Fibroblast of skin of right biceps (primary cell): Measurements from ENCODE around the gene IFNA8.
"Not testable (repeated sequence)": the region's sequence is repeated elsewhere in the genome, so short reads cannot be mapped to it uniquely, and the experiment has no call there.

Experiments used
- DNase-seq: peaks from one replicate; pipeline ENCODE4 v3.0.0-alpha.2; 2013

IFNA8 gene

GRCh38 chr9:21408817-21409216, at the start of gene IFNA8:
Gene IFNA8 (plus strand): TSS chr9:21409117. CDS start chr9:21409177, 60 bp downstream.
- no peak for DNase-seq

DNA sequence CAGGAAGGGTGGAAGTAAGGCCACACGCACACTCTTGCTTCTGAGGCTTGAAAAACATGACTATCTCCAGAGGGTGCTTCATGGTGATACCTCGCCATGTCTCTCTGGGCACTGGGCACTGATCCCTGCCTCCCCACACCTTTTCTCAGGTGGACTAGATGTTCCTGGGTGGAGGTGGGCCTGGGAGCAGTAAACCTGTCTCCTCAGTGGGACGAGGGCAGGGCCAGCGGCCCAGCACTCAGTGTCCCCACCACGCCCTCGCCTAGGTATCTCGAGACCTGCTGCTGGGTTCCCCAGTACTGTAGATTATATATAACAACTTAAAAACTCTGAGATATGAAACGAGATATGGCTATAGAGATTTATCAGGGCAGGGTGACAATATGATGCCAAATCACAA, 46.6 kb upstream of the IFNA8 start:
- DNase-seq: no peak

DNA sequence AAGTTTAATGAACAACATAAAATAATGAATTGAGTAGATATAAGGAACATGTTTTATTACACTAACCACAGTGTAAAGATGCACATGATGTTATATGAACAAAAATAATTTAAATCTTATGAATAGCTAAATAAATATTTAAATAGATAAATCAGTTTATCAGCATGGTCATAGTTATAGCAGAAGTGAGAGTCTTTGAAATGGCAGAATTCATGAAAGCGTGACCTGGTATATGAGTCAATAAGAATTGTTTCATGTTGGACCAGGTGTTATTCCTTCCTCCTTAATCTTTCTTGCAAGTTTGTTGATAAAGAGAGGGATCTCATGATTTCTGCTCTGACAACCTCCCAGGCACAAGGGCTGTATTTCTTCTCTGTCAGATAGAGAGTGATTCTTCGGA, 41.7 kb upstream of the IFNA8 start:
- DNase-seq: not testable (repeated sequence)

DNA sequence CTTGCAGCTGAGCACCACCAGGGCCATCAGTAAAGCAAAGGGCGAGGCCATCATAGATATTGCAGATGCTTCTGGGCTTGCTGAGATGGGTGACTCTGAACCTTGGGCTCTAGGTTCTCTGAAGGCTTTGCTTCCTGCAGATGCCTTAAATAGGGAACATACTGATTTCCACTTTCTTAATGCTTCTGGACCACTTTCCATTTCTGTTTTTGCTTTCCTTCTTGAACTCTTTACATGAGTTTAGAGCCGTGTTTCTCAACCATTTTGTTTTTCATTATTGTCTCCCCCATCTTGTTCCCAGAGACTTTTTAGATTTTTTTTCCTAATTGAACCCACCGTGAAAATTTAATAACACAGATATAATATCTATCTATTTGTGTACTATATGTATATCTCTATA, 41.0 kb upstream of the IFNA8 start, which contains the start of gene IFNA13:
Gene IFNA13 (minus strand): TSS at position 101 of the 400 bp plus-strand sequence. CDS start 47 bp downstream, at position 54.
- no peak for DNase-seq

DNA sequence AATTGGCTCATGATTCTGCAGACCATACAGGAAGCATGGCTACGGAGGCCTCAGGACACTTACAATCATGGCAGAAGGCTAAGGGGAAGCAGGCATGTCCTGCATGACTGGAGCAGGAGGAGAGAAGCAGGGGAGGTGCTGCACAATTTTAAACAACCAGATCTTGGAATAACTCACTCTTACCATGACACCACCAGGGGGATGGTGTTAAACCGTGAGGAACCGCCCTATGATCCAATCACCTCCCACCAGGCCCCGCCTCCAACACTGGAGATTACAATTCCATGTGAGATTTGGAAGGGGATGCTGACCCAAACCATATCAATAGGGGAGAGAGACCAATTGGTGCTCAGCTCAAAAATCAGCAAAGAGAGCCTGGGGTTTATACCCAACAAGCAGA, 37.5 kb upstream of the IFNA8 start:
- DNase-seq: not testable (repeated sequence)

DNA sequence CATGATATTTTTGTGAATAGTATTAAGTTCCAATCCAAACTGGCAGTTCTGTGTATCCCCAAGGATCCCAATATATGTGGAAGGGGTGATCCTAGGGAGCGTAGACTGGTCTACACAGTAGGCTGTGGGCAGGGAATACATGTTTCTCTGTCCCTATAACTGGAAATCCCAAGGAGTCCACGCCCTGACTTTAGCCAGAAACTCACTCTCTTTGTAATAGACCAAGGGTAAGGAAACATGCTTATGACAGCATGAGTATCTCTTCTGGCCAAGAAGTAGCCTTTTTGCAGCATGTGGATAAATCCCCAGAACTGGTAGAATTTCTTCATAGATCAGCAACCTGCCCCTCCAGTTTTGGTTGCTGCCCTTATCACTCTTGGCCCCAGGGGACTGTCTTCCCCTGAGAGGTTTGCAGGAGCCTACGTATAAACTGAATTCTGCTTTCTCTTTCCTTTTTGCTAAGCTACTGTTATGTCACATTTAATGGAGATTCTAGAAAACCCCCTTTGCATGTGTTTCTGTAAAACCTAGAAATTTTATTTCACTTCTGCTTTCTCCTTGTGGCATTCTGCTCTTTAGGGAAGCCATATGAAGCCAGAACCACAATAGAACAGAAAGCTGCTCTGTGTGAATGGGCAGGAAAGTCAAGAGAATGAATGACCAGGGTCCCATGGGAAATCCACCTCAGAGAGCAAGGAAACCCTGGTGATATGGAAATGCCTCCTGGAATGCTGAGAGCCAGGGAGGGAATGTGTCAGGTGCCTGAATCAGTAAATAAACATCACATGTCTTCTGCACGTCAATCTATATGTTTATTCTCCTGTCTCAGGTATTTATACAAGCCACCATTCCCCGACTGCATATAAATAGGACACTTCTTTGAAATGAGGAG, 27.2 kb upstream of the IFNA8 start:
- DNase-seq: no peak

GRCh38 chr9:21383627-21384026, 25.3 kb upstream of the IFNA8 start:
- DNase-seq: no peak

DNA sequence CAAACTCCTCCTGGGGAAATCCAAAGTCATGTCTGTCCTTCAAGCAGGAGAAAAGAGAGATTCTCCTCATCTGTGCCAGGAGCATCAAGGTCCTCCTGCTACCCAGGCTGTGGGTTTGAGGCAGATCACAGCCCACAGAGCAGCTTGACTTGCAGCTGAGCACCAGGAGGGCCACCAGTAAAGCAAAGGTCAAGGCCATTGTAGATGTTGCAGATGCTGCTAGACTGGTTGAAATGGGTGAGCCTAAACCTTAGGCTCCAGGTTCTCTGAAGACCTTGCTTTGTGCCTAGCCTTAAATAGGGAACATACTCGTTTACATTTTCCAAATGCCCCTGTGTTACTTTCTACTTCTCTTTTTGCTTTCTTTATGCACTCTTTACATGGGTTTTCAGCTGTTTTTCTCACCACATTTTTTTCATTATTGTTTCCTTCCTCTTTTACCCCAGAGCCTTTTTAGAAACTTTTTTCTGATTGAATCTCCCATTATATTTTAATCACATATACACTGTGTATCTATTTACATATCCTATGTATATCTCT, 23.7 kb upstream of the IFNA8 start, which contains the start of gene IFNA2:
Gene IFNA2 (minus strand): TSS at position 268 of the 540 bp plus-strand sequence. CDS start 69 bp downstream, at position 199.
- DNase-seq: no peak

- DNase-seq: peak; percentile 8
Observed at GRCh38 chr9:21392270-21392669, 16.6 kb upstream of the IFNA8 start.

- peak; percentile 18 for DNase-seq
Observed at GRCh38 chr9:21395778-21396717, 12.9 kb upstream of the IFNA8 start.

DNA sequence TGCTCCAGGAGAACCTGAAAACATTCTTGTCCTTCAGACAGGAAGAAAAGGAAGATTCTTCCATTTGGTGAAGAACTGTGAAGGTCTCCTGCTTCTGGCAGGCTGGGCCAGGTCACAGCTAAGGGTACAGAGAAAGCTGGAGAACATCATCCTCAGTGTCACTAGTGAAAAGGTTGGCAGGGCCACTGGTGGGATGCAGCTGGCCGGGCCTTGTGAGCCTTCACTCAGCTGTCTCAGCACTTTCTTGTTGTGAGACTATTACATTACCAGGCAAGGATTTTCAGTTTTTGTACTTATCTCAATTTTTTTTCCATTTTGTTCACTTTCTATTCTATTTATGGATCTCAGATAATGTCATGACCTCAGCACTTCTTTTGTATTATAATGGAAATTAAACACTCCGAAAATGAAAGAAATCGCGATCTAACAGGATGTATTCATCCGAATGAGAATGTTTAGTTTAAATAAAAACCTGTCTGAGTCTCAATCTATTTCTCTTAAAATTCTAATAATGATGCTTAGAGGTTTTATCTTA, 9.9 kb upstream of the IFNA8 start:
- no peak for DNase-seq

DNA sequence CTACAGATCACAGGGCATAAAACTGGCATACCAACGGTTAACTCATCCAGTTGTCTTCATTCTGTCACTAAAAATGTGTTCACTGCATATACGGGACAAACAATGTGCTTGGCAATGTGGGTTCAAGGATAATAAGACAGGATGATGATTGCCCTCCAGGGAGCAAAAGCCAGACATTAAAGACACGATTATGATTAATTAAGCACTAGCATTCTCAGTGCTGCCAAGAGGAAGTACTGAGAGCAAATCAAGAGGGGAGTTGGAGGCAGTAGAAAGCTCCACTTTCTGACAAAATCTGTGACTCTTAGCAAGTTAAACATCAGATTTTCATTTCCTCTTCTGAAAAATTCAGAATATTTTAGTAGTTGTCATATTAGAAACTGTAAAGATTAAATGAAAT, 9.0 kb upstream of the IFNA8 start:
- DNase-seq: no peak

DNA sequence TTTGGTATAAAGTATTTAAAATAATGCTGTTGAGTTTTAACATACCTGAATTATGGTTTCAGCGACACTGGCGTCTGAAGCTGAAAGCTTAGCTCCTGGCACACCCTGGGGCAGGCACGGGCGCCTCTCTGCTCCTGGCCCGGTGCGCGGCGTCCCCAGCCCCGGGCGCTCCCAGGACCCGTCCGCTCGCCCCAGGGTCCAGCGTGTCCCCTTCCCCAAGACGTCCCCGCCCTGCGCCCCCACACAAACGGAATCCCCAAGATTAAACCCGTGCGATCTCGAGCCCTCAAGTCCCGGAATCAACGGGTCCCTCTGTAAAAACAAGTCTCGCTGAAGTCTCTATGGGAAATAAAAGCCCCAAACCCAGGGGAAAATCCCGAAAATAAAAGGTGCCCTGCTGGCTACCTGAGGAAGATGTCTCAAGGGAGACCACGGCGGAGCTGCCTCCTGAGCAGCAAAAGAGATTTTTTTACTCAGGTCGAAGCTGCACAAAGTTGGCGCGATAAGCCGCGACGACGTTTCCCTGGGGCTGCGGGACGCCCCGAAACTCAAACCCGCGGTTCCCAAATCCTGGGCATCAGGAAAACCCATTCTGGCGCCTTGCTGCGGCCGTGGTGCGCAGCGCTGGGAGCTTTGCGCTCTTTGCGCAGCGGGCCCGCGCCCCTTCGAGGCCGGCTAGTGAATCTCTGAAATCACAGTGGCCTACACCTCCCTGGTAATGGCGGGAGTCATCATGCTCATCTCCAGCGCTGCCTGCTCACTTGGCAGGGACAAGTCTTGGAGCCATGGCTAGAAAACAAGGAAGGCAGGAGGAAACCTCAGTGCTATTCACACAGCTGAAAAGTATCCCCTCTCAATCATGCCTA, 6.3 kb upstream of the IFNA8 start:
- DNase-seq: peak; percentile 24

DNA sequence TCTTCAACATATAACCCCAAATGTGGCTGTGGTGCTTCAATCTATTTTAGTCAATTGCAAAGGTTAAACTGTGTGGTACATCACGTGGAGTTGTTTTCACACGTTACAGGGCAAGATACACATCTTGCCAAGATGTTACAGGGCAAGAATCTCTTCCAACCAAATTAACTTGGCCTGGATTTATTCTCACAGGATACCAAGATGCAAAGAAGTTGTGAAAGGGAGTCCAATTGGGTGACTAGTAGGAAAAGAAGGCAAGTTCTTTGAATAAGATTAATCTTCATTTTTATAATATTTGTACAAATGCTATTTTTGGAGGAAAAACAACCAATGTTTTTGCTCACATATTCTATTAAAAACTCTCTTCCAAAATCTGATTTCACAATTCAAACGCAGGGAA, 4.8 kb upstream of the IFNA8 start:
- DNase-seq: no peak

DNA sequence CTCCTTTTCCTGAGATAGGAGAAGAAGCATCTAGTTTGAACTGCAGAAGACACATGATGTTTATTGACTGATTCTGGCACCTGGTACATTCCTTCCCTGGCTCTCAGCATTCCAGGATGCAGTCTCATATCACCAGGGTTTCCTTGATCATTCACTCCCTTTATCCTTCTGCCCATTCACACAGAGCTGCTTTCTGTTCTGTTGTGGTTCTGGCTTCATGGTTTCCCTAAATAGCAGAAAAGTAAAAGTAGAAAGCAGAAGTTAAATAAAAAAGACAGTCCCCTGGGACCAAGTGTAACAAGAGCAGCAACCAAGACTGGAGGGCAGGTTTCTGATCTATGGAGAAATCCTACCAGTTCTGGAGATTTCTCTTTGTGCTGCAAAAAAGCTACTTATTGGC, 3.2 kb downstream of the IFNA8 start:
- DNase-seq: no peak

GRCh38 chr9:21413151-21413550, 4.2 kb downstream of the IFNA8 start:
- no peak for DNase-seq

GRCh38 chr9:21413624-21414023, 4.7 kb downstream of the IFNA8 start:
- no peak for DNase-seq

- no peak for DNase-seq
Observed at GRCh38 chr9:21414220-21414940, 5.5 kb downstream of the IFNA8 start.

DNA sequence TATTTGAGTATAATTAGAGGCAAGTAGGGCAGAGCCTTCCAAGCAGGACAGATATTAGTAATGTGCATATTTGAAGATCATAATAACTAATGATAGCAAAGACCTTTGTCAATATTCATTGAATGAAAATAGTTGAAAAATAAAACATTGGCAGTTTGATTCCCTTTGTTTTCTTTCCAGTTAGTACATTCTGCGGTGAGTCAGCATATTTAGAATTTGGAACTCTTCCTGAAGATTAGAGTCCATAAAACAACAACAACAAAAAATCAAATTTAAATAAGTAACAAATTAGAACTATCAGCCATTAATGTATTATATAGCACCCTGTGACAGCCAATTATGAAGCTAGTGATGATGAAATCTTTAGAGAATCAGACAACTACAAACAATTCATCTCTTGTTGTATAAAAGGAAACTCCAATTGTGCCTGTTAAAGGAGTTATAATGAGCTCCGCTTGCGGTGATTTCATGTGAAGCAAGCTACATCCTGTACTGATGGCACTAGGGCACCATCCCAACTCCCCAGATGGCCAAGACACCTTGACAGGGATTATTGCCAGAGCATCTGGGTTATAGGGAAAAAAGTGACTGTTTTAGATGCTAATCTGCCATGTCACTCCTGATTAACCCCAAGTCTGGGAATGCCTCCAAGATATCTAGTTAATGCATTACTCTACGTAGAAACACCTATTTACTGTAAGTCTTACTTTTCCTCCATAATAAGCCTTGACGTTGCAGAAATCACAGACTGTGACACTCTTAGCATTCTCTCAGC, 6.8 kb downstream of the IFNA8 start:
- DNase-seq: no peak

DNA sequence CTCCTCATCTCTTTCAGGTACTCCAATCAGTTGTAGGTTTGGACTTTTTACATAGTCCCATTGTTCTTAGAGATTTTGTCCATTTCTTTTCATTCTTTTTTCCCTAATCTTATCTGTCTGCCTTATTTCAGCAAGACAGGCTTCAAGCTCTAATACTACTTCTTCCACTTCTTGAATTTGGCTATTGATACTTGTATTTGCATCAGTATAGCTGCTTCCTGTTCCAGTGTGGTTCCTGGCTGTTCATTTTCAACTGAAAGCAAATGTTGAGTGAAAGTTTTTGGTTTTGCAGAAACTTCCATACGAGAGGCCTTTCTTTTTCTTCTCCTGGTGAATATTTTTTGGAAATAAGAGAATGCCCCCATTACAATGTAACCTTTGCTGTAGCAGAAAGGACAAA, 19.3 kb downstream of the IFNA8 start:
- no peak for DNase-seq
